Measurements from ENCODE around the gene SLC16A5.

DNA sequence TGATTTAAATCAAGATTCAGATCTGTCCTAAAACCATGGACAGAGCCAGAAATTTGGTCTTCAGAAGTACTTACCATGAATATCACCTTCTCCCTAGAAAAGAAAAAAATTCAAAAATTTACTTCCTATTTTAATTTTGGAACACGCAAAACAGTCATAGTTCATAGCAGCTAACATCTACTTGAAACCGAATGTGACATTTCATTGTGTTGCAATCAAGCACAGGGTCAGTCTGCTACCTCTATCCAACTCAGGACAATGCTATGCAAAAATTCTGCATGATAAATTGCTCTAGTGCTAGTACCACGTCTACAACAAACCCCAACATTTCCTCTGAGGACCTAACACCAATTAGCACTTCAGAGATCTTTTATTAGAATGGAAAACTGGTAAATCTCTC is 58.8 kb downstream of the SLC16A5 start:
- TF ChIP-seq, protein P1, sequence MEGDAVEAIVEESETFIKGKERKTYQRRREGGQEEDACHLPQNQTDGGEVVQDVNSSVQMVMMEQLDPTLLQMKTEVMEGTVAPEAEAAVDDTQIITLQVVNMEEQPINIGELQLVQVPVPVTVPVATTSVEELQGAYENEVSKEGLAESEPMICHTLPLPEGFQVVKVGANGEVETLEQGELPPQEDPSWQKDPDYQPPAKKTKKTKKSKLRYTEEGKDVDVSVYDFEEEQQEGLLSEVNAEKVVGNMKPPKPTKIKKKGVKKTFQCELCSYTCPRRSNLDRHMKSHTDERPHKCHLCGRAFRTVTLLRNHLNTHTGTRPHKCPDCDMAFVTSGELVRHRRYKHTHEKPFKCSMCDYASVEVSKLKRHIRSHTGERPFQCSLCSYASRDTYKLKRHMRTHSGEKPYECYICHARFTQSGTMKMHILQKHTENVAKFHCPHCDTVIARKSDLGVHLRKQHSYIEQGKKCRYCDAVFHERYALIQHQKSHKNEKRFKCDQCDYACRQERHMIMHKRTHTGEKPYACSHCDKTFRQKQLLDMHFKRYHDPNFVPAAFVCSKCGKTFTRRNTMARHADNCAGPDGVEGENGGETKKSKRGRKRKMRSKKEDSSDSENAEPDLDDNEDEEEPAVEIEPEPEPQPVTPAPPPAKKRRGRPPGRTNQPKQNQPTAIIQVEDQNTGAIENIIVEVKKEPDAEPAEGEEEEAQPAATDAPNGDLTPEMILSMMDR (conservative IDR thresholded peaks at IDR 0.05; ENCODE audit: low read length) = no peak
- TF ChIP-seq EZH2phosphoT487 (IDR thresholded peaks at IDR 0.05; ENCODE audit: borderline replicate concordance, low read depth, low read length) = no peak

Measured in OCI-LY7 (cell line).